Omental fat pad (tissue), 4 donors: ENCODE measurements around the gene TGFBR2. TPM values are rescaled to one million over a fixed set of nuclear protein-coding genes. Genes with fewer than 3 reads are reported as not detected.
"Not testable (repeated sequence)": the region's sequence is repeated elsewhere in the genome, so short reads cannot be mapped to it uniquely, and the experiment has no call there.

Experiments
- ATAC-seq: fragments of 150-250 bp; one replicate; pipeline ENCODE4 v1.9.1; 2016; ENCODE audit warnings: mild to moderate bottlenecking, moderate library complexity; ENCODE audit not compliant: low FRiP score
- DNase-seq: peaks from one replicate; pipeline ENCODE4 v3.0.0-alpha.2; 2019; ENCODE audit warnings: low spot score
- total RNA-seq, 4 donors: library from RNA; depleted of rRNA; stranded (reverse); fragments of >200 nt; gene quantifications; one replicate each; pipeline ENCODE4 v1.1.0, GENCODE V29; 2016
- TF ChIP-seq, protein P1 (sequence below), 3 donors: fragments of 450-650 bp; IDR thresholded peaks; one replicate each; pipeline ENCODE4 v1.5.1; 2016 to 2017; ENCODE audit warnings: antibody characterized with exemption in 3 of 3, mild to moderate bottlenecking in 3 of 3, moderate library complexity in 2 of 3

TGFBR2 gene
- total RNA-seq, 4 donors from 2014 or later = 281 to 587 (median 369) TPM

- TF ChIP-seq, protein P1, sequence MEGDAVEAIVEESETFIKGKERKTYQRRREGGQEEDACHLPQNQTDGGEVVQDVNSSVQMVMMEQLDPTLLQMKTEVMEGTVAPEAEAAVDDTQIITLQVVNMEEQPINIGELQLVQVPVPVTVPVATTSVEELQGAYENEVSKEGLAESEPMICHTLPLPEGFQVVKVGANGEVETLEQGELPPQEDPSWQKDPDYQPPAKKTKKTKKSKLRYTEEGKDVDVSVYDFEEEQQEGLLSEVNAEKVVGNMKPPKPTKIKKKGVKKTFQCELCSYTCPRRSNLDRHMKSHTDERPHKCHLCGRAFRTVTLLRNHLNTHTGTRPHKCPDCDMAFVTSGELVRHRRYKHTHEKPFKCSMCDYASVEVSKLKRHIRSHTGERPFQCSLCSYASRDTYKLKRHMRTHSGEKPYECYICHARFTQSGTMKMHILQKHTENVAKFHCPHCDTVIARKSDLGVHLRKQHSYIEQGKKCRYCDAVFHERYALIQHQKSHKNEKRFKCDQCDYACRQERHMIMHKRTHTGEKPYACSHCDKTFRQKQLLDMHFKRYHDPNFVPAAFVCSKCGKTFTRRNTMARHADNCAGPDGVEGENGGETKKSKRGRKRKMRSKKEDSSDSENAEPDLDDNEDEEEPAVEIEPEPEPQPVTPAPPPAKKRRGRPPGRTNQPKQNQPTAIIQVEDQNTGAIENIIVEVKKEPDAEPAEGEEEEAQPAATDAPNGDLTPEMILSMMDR (IDR thresholded peaks at IDR 0.05) = no peak
- DNase-seq = no peak
- no peak for ATAC-seq
Observed at GRCh38 chr3:30664459-30664858, 58.1 kb downstream of the TGFBR2 start.

DNA sequence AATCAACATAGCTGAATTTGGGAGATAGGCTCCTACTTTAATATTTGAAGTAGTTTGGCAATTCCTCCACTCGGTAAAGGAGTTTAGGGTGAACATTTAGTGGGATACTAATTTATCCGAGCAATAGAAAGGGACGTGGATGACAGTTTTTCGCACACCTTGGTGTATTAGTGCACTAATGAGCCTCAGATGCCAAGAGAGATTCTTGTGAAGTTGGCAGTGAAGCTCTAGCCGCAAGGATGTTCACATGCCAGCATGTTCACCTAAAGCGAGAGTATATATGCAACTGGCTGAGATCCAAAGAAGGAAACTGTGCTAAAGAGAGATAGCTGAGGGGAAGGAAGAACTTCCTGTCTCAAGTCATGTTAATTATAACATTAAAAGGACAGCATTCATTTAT is 58.5 kb downstream of the TGFBR2 start:
- ATAC-seq (no peak), DNase-seq (no peak)

DNA sequence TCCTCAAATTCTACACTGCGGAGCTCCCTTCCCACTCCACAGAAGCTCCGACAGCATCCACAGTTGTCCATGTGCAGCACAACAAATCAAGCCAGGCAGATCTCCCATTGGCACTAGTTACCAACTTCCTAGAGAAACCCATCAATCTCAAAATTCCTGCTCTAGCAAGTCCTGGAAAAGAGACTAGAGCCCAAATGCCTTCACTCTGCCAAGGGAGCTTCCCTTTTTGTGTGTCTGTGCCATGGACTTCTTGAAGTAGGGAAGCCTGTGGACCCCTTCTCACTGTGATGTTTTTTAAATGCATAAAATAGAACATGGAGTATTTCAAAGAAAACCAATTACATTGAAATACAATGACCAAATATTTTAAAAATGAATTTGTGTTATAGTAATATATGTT is 59.1 kb downstream of the TGFBR2 start:
- TF ChIP-seq, protein P1 (IDR thresholded peaks at IDR 0.05) = no peak
- no peak for DNase-seq
- ATAC-seq = no peak

More for the DNA sequence above, 58.5 kb downstream of the TGFBR2 start:
- TF ChIP-seq, protein P1 (IDR thresholded peaks at IDR 0.05) = no peak

- ATAC-seq (no peak), DNase-seq (no peak)
- TF ChIP-seq, protein P1 (IDR thresholded peaks at IDR 0.05) = no peak
Observed at GRCh38 chr3:30666572-30667279, 60.3 kb downstream of the TGFBR2 start.

DNA sequence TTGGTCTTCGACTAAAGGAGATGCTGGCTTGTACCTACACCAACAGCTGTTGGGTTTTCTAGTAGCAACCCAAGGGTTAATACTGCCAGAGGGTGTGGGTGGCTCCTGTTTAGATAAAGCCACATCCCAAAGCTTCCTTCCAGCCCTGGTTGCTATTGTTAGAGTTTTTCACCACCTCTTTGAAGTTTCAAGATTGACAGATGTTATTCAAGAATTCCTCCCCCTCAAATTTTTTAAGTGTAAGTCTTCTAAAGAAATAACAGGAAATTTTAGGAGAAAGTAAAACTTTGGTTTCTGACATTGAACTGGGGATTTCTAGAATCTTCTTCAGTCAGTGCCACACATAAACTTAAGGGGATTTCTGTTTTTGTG is 60.9 kb downstream of the TGFBR2 start:
- TF ChIP-seq, protein P1 (IDR thresholded peaks at IDR 0.05) = no peak
- ATAC-seq (no peak), DNase-seq (no peak)

GRCh38 chr3:30668051-30668609 is 61.7 kb downstream of the TGFBR2 start:
- TF ChIP-seq, protein P1 (IDR thresholded peaks at IDR 0.05) = no peak
- no peak for ATAC-seq
- DNase-seq = no peak

DNA sequence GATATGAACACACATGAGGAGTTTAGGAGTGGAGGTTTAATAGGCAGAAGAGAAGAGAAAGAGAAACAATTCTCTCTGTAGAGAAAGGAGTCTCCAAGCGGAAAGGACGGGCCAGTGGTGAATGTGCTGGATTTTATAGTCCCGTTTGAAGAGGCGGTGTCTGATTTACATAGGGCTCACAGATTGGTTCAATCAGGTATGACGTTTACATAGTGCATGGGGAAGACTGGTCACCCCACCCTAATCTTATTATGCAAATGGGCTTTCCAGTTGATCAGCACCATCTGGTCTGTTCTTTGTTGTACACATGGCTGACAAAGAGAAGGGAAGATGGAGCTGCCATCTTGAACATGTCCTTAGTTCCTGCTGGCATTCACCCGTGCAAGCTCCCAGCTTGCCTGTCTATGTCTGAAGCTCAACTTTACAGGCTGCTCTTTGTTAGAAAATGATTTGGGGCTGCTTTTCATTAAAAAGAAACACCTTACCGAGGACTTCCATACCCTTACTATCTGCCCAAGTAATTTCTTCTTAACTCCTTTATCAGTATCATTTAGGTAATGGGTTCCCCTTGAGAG is 63.0 kb downstream of the TGFBR2 start:
- not testable (repeated sequence) for DNase-seq, ATAC-seq
